Neural cell (in vitro differentiated cells): ENCODE measurements around the gene THEM4. TPM values are rescaled to one million over a fixed set of nuclear protein-coding genes. Genes with fewer than 3 reads are reported as not detected.
"Not testable (repeated sequence)": the region's sequence is repeated elsewhere in the genome, so short reads cannot be mapped to it uniquely, and the experiment has no call there.

Experiments
- H2AFZ ChIP-seq: fragments of 200-600, 300-800 bp; sonication (generic), shearing (Covaris generic); 2 replicates; pipeline ENCODE4 v1.6.0; 2014; ENCODE audit warnings: low read depth, mild to moderate bottlenecking, antibody characterized with exemption, low read length, moderate library complexity
- H3F3A ChIP-seq: fragments of 200-600 bp; shearing (Covaris generic); 2 replicates; pipeline ENCODE4 v1.6.1; 2016; ENCODE audit warnings: mild to moderate bottlenecking, moderate library complexity, mixed read lengths, antibody characterized with exemption, low read length; ENCODE audit not compliant: insufficient read depth, poor library complexity, severe bottlenecking
- H3K27ac ChIP-seq: fragments of 200-600, 300-800 bp; sonication (generic), shearing (Covaris generic); 2 replicates; pipeline ENCODE4 v1.5.1; 2014; ENCODE audit warnings: mild to moderate bottlenecking, low read length, moderate library complexity
- H3K27me3 ChIP-seq: fragments of 300-800, 200-600 bp; sonication (generic), shearing (Covaris generic); 2 replicates; pipeline ENCODE4 v1.6.0; 2014; ENCODE audit warnings: mild to moderate bottlenecking, low read depth, low read length, moderate library complexity; ENCODE audit not compliant: insufficient read depth
- H3K36me3 ChIP-seq: fragments of 300-800, 200-600 bp; sonication (generic), shearing (Covaris generic); 2 replicates; pipeline ENCODE4 v1.5.1; 2014; ENCODE audit warnings: mild to moderate bottlenecking, antibody characterized with exemption, low read length, moderate library complexity; ENCODE audit not compliant: insufficient read depth
- H3K4me2 ChIP-seq: fragments of 300-800, 200-600 bp; sonication (generic), shearing (Covaris generic); 2 replicates; pipeline ENCODE4 v1.6.0; 2014; ENCODE audit warnings: mild to moderate bottlenecking, low read length
- H3K4me3 ChIP-seq: fragments of 300-800, 200-600 bp; sonication (generic), shearing (Covaris generic); 2 replicates; pipeline ENCODE4 v1.5.1; 2014; ENCODE audit warnings: mild to moderate bottlenecking, low read length, moderate library complexity
- H3K79me2 ChIP-seq: fragments of 200-600 bp; shearing (Covaris generic); replicated peaks from 2 replicates; pipeline ENCODE4 v1.6.0; 2014; ENCODE audit warnings: mild to moderate bottlenecking, low read length, moderate library complexity; ENCODE audit not compliant: insufficient read depth
- H3K9ac ChIP-seq: fragments of 300-800, 200-600 bp; sonication (generic), shearing (Covaris generic); 2 replicates; pipeline ENCODE4 v1.6.1; 2016; ENCODE audit warnings: mild to moderate bottlenecking, low read length, mixed read lengths
- H3K9me2 ChIP-seq: fragments of 200-600 bp; shearing (Covaris generic); 2 replicates; pipeline ENCODE4 v1.6.1; 2016; ENCODE audit warnings: mild to moderate bottlenecking, low read length, mixed read lengths; ENCODE audit not compliant: insufficient read depth
- H3K9me3 ChIP-seq: fragments of 200-600, 300-800 bp; sonication (generic), shearing (Covaris generic); 2 replicates; pipeline ENCODE4 v1.6.1; 2016; ENCODE audit warnings: mild to moderate bottlenecking, mixed run types, low read length, moderate library complexity, mixed read lengths
- H4K20me1 ChIP-seq: fragments of 200-600 bp; shearing (Covaris generic); 2 replicates; pipeline ENCODE4 v1.6.1; 2016; ENCODE audit warnings: mild to moderate bottlenecking, mixed run types; ENCODE audit not compliant: insufficient read depth
- CTCF ChIP-seq: fragments of 450-650 bp; IDR thresholded peaks from 2 replicates; pipeline ENCODE4 v1.5.1; 2014; ENCODE audit warnings: antibody characterized with exemption, mild to moderate bottlenecking, moderate library complexity; ENCODE audit not compliant: poor library complexity, severe bottlenecking
- EP300 ChIP-seq: fragments of 450-650 bp; conservative IDR thresholded peaks from 2 replicates; pipeline ENCODE4 v1.6.1; 2014; ENCODE audit warnings: antibody characterized with exemption, mild to moderate bottlenecking, moderate library complexity; ENCODE audit not compliant: poor library complexity, severe bottlenecking
- EZH2 ChIP-seq: fragments of 200-600, 300-800 bp; shearing (Covaris generic), sonication (generic); IDR thresholded peaks from 2 replicates; pipeline ENCODE4 v1.6.1; 2014; ENCODE audit warnings: antibody characterized with exemption, low read length, borderline replicate concordance, mild to moderate bottlenecking; ENCODE audit not compliant: insufficient read depth, poor library complexity, severe bottlenecking
- POLR2AphosphoS5 ChIP-seq: IDR thresholded peaks from 2 replicates; pipeline ENCODE4 v1.6.1; 2012
- RAD21 ChIP-seq: fragments of 450-650 bp; conservative IDR thresholded peaks from 2 replicates; pipeline ENCODE4 v1.6.1; 2014; ENCODE audit warnings: antibody characterized with exemption, mild to moderate bottlenecking, moderate library complexity
- REST ChIP-seq: IDR thresholded peaks from 2 replicates; pipeline ENCODE4 v1.6.1; 2012; ENCODE audit warnings: borderline replicate concordance
- TAF1 ChIP-seq: IDR thresholded peaks from 2 replicates; pipeline ENCODE4 v1.6.1; 2012; ENCODE audit warnings: low read depth
- polyA plus RNA-seq: library from polyadenylated mRNA; depleted of rRNA; stranded (reverse); fragments of >200 nt; gene quantifications from 2 replicates; pipeline ENCODE4 v1.2.3, GENCODE V29; 2014

Gene THEM4
- polyA plus RNA-seq, 1 donor from 2014 or later = 11.3 TPM

- H3K79me2 ChIP-seq = no peaks in the 10 kb centered on the region
- H3K9me3 ChIP-seq = no peaks in the 10 kb centered on the region
- H3F3A ChIP-seq = no peaks in the 10 kb centered on the region
- H4K20me1 ChIP-seq = no peaks in the 10 kb centered on the region
- no peak overlapping the region for H3K27ac ChIP-seq
- H3K36me3 ChIP-seq = no peaks in the 10 kb centered on the region
- no peaks in the 10 kb centered on the region for H3K9me2 ChIP-seq
- H3K4me3 ChIP-seq = no peak overlapping the region
- no peak overlapping the region for H3K4me2 ChIP-seq
- H2AFZ ChIP-seq = no peak overlapping the region
- no peak overlapping the region for H3K9ac ChIP-seq
- no peak for TF ChIP-seq CTCF
- no peaks in the 10 kb centered on the region for H3K27me3 ChIP-seq
Observed at GRCh38 chr1:151855933-151856332, 53.4 kb downstream of the THEM4 start.

GRCh38 chr1:151855516-151855915 is 53.8 kb downstream of the THEM4 start:
- not testable (repeated sequence) for H3K27ac ChIP-seq, H2AFZ ChIP-seq

GRCh38 chr1:151854658-151855057 is 54.7 kb downstream of the THEM4 start:
- Histone ChIP-seq H4K20me1 (no peaks in the 10 kb centered on the region), H2AFZ (no peak overlapping the region), H3K4me3 (no peak overlapping the region), H3K36me3 (no peaks in the 10 kb centered on the region), H3K9ac (no peak overlapping the region), H3K9me2 (no peaks in the 10 kb centered on the region), H3K27ac (no peak overlapping the region), H3K4me2 (no peak overlapping the region), H3K9me3 (no peaks in the 10 kb centered on the region), H3K79me2 (no peaks in the 10 kb centered on the region), H3K27me3 (no peaks in the 10 kb centered on the region), H3F3A (no peaks in the 10 kb centered on the region)
- no peak for TF ChIP-seq EZH2
- no peak for TF ChIP-seq RAD21
- TF ChIP-seq POLR2AphosphoS5 = no peak
- TF ChIP-seq EP300 = no peak
- no peak for TF ChIP-seq TAF1
- TF ChIP-seq REST = no peak

More at GRCh38 chr1:151855516-151855915, 53.8 kb downstream of the THEM4 start:
- not testable (repeated sequence) for H3F3A ChIP-seq, H3K9ac ChIP-seq, H4K20me1 ChIP-seq, H3K9me3 ChIP-seq, H3K79me2 ChIP-seq, H3K4me2 ChIP-seq, H3K4me3 ChIP-seq, H3K27me3 ChIP-seq, H3K36me3 ChIP-seq, H3K9me2 ChIP-seq
